HG03442 (cell line): ENCODE data around the gene TUT7.
"Not testable (repeated sequence)": the region's sequence is repeated elsewhere in the genome, so short reads cannot be mapped to it uniquely, and the experiment has no call there.

Experiments
- ATAC-seq: cut with Tn5 transposase; IDR thresholded peaks from one replicate; pipeline ENCODE4 v1.9.1; 2021; ENCODE audit warnings: mild to moderate bottlenecking, moderate library complexity; ENCODE audit not compliant: unreplicated experiment

The TUT7 gene

DNA sequence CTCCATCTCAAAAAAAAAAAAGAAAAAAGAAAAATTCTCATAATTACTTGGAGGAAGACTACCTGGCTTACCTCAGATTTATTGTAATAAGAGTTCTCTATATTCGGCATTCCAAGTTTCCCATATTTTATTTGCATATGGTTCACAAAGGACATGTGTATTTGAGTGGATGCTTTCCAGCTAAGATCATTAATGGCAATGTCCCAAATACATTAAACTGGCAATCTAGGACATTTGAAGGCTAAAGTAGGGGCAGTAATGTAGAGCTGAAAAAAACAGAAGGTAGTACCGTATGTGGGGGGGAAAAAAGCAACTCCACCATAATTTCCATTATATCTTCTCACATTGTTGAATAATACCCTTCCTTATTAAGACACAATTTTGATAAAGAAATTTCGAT lies 4.9 kb downstream of the TUT7 start:
- no peak for ATAC-seq

DNA sequence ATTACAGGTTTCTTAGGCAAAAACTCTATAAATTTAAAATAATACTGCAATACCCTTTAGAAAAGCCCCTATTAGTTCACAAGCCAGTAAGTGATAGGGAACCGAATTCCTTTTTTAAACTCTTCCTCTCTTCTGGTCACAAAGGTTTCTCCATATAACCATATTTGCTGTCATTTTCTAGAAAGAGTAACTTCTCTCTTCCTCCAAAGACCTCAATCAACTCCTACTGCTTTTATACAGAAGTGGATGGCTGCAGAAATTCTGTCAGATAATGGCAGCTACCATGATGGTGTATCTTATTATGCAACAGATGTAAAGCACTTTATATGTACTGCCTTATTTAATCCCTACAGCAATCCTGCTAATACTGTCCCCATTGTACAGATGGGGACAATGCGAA lies 6.2 kb downstream of the TUT7 start:
- no peak for ATAC-seq

DNA sequence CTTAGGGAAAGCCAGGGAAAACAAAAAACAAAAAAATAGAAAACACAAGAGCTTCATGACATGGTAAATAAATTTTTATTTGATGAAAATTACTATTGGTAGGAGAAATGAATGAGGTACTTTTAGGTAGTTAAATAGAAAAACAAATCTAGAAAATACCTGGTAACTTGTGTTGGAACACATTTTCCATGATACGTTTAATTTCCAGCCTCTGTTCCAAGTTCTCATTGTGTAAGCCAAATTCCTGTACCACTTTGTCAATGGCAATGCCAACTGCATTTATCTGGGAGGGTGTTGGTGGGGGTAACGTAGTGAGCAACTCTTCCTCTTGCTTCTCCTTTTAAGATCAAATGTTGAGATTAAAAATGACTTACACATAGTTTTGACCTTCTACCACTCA lies 9.4 kb downstream of the TUT7 start:
- no peak for ATAC-seq

DNA sequence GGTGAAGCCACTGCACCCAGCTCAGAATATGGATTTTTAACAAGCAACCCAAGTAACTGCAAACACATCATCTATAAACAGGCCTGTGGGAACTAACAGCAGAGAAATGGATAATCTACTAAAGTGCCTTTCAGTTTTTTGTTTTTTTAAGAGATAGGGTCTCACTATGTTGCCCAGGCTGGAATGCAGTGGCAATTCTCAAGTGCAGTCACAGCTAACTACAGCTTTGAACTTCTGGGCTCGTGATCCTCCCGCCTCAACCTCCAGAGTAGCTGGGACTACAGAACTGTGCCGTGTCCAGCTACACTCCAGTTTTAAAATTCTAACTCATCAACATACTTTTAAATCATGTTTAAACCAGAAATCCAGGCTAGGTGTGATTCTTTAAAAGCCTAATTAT lies 11.9 kb downstream of the TUT7 start:
- ATAC-seq = no peak

DNA sequence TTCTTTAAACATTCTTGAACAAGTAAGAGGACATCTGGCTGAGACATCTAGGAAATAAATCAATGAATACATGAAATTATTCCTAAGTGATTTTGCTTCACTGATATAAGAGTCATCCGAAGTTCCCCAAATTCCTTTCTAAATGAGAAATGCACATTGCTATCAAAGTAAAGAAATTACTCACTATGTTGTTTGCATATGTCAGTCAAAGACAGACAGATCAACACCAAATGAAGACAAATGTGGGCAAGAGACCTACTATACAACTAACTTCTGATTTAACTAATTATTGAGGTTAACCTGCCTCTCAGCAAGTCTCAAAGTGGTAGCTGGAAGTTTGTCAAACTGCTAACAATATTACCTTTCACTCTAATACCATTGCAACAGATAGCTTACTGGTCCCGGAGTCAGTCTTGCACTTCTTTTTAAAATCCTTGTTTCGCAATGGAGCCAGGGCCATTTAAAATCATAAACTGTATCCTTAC lies 13.2 kb downstream of the TUT7 start:
- no peak for ATAC-seq

DNA sequence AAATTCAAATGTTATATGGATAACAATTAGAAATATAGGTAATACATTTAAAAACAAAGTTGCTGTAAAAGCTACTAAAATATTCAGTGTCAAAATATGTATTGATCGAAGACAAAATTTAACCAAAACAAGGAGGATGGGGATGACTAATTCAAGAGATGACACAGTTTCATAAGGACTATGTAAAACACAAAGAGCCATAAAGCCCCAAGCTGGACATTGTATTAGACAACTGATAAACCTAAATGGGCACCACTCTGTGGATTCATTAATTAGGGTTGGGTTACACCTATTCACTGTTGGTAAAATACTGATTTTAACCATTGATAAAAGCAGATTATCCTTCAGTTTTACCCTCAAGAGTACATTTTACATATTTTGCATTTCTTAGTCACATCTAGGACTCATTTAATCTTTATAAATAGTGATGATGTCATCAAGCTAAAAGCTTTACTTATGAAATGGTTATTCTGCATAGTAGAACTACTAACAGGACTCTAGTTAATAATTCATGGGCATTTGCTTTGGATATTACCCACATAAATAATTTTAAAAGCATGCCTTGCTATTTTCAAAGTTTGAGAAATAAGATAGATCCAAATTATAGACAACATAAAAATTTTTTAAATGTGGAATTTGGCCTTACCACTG lies 13.7 kb downstream of the TUT7 start:
- peak; percentile 29 for ATAC-seq

DNA sequence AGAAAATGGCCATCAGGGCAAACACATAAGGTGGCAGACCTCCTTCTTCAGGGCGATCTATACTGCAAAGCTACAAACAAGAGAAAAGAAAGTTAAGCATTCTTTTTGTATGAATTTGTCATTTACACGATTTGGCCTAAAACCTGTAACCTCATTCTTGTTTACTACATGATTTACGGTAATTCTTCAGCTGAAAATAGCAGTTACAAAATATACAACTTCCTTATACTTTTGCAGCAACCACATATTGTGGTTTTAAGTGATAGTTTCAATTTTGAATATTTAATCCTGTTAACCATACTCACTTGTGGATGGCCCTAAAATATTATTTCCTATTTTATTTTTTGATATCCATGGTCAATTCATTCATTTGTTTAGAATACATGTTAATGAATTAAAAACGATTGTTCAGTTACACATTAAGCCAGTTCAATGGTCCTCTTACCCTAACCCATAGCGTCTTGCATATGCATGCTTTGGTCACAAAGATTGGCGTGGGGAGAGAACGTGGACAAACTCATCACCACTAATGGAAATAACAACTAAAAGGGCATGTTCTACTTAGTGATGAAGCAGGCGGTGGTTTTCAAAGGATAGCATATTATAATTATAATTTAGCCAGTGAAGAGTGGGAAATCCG lies 16.6 kb downstream of the TUT7 start:
- ATAC-seq = no peak

DNA sequence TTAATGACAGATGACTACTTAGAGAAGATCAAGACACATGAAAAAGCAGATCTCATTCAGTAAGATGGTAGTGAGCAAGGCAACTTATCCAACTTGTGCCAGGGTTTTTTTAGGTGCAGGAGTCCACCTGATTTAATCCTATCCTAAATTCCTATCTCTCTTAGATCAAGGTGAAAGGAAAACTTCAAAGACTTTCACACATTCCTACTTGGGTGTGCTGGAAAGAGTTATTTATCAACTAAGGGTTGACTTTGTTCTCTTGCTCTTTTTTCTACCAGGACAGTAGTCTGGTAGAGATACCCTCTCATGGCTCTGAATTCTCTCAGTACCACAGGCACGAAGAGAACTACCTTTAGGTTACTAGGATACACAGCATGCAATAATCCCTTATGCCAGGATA lies 18.2 kb downstream of the TUT7 start:
- no peak for ATAC-seq

DNA sequence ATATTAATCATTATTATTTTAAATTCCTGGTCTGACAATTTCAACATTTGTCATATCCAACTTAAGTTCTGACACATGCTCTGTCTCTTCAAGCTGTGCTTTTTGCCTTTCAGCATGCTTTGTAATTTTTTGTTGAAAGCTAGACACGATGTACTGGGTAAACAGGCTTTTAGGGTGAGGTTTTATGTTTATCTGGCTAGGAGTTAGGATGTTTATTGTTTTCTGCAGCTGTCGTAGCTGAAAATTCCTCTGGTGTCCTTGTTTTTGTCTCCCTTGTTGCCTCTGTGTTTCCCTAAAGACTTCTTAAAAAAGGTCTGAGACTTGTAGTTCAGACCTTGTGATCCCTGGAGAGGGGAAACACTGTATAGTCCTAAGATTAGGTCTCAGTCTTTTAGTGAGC lies 20.6 kb downstream of the TUT7 start:
- ATAC-seq = no peak

DNA sequence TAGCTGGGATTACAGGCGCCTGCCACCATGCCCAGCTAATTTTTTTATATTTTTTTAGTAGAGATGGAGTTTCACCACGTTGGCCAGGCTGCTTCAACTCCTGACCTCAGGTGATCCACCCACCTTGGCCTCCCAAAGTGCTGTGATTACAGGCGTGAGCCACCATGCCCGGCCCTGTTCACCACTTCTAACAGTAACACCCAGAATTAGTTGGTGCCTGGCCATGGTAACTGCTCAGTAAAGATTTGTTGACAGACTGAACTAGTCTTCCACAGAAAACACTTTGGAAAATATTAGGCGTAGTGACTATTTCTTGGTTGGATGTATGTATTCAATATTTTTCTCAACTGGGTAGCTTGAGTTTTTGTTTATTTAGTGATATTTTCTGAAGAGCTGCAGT lies 24.0 kb downstream of the TUT7 start:
- ATAC-seq = no peak

DNA sequence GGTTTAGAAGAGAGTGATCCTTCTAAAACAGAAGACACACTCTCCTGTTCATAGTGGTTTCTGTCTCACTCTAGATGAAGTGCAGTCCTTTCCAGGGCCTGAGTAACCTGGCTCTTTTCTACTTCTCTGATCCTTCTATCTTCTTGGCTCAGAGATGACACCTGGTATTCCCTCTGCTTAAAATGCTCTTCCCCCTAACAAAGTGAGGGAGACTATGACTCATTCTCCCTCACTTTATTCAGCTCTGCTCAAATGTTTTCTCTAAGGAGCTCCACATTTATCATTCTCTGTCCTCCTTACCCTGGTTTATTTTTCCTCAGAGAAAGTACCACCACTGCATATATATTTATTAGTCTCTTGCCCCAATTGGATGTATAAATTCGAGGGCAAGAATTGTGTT lies 24.6 kb downstream of the TUT7 start:
- ATAC-seq = no peak

DNA sequence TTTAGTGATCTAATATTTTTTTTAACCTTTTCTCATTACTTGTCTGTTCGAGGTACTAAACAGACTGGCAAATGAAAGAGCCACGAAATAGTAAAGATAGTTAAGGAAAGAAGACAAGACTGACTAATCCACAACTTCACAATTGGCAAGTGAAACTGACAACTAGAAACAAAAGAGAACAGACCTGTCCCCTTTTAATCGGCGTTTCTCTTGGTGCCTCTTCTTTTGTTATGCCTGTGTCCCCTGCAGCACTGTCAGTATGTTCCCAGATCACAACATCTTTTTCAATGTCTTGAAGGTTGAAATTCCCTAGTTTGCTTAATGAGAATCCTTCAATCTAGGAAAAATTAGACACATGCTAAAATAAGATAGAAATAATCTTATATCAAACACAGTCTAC lies 26.1 kb downstream of the TUT7 start:
- no peak for ATAC-seq

DNA sequence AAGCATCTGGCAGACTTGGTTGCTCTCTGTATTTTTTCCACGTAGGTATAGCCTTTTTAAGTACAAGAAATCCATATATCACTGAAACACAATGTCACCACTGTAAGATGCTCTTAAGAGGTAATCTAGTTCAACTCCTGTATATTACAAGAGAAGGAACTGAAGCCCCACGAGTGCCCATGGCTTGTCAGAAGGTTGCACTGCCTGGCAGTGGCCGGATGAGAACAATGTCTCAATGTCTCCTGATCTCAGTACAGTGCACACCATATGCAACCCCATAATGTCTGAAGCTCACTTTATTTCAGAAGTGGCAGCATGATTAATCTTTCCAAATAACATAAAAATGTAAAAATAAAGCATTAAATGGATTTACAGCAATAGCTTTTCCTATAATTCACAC lies 27.7 kb downstream of the TUT7 start:
- no peak for ATAC-seq

DNA sequence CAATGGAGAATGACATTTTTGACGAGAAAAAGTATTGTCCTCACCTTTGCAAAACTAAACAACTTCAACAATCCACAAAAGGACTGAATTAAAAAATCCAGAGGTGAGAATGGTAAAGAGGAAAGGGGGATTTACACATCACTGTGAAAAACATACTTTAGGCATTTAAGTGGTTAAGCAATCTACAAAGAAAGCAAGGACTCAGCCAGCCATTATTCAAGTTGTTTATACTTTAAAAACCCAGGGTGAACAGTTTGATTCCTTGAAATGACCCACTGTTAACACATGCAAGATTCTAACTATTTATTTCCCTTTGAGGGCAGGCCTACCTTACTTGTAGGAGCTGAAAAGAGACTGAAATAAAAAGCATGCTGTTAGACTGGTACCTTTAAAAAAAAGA lies 29.3 kb downstream of the TUT7 start:
- no peak for ATAC-seq

DNA sequence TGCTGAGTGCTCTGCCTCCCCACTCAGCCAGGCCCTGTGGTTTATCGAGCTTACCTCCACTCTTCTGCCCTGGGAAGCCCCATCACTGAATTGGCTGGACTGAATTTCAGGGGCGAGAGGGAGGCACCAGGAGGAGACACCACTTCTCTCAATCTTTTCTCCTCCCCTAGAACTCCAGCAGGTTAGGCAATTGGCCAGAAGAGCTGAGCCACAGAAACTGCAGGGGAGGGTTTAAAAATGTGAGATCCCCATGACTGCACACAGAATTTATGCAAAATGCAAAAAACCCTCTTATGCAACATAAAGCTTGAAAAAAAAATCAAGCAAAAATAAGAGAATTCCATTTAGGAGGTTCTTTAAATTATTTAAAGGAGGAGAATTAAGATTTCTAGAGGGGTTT lies 29.9 kb downstream of the TUT7 start:
- peak; percentile 59 for ATAC-seq

DNA sequence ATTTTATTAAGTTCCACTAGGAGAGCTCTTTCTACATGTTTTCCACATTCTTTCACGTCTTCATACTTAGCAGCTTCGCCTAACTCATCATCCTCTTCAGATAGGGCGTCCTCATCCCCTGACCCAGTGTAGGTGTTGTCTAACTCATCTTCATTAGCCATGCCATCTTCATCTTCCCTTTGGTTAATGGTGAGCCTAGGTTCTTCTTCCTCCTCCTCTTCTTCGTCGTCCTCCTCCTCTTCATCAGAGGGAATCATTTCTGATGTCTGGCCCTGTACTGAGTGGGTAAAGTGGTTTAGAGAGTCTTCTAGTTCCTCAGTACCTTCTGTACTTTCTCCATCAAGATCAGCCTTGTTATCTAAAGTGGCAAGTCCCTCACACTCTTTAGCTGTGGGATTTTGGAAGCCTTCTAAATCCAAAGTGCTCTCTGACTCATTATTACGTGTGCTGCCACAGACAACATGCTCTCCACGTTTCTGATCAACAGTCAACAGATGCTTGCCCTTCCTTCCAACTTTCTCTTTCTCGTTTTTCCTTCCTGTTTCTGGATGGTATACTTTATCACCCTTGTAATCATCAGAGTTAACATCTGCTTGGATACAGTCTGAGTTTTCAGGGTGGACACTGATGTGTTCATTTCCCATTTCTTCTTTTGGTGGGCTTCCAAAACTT lies 31.1 kb downstream of the TUT7 start:
- ATAC-seq = no peak

DNA sequence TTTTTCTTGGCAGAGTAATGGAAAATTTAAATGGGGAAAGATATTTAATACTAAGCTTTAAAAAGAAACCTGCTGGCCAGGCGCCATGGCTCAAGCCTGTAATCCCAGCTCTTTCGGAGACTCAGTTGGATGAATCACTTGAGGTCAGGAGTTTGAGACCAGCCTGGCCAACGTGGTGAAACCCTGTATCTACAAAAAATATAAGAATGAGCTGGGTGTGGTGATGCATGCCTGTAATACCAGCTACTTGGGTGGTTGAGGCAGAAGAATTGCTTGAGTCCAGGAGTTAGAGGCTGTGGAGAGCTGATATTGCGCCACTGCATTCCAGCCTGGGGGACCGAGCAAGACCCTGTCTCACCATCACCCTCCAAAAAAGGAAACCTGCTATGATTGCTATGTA lies 32.8 kb downstream of the TUT7 start:
- ATAC-seq = no peak

DNA sequence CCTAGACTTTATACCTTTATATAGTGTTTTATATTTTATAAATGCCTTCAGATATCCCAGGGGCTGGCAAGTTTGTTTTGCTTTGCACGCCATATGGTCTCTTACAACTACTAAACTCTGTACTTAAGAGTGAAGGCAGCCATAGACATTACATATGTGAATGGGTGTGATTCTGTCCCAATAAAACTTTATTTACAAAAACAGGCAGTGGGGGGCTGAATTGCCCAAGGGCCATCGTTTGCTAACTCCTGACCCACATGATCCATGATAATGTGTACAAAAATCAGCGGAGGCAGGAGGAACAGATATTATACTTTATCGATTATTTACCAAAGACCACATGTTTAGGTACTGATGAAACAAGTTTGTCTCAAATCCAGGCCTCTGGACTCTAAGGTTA lies 36.0 kb downstream of the TUT7 start:
- no peak for ATAC-seq

DNA sequence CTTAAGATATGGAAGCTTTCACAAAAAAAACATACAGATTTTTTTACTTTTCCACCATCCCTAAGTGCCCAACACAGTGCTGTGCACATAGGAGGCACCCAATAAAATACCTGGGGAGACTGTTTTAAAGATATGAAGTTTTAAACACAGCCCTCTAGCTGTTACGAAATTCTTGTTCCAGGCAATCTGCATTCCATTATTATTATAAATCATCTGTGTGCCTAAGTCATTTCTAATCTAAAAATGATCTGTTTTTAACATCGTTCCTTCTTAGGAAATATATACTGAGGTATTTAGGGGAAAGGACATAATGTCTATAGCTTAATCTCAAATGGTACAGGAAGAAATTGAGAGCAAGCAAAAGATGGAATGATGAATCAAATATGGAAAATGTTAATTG lies 39.1 kb downstream of the TUT7 start:
- no peak for ATAC-seq

DNA sequence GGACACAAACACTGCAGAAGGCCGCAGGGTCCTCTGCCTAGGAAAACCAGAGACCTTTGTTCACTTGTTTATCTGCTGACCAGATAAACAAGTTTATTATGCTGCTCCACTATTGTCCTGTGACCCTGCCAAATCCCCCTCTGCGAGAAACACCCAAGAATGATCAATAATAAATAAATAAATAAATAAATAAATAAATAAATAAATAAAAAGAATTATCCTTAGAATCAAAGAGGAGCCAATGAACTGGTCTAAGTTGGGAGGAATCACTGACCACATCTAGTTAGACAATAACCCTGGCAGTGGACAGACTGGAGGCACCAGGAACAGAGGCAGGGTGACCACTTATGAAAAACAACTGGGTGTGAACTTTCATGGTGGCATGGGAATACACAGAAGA lies 41.3 kb downstream of the TUT7 start:
- not testable (repeated sequence) for ATAC-seq

DNA sequence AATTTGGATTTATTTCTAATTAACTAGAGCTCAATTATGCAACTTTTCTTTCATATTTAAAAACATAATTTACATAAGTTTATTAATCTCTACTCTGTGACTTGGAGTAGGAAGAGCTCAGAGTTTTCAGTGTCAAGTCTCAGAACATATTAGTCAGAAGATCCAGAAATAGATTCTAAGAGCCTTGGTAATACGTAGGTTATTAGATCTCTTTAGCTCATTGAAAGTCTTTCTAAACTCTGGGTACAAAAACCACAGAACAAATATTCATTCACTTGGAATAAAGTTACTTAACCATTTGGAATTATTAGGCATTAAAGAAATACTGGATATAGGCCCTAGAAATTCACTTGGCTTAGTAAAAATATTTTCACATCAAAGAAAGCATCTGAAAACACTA lies 45.5 kb downstream of the TUT7 start:
- ATAC-seq = no peak

DNA sequence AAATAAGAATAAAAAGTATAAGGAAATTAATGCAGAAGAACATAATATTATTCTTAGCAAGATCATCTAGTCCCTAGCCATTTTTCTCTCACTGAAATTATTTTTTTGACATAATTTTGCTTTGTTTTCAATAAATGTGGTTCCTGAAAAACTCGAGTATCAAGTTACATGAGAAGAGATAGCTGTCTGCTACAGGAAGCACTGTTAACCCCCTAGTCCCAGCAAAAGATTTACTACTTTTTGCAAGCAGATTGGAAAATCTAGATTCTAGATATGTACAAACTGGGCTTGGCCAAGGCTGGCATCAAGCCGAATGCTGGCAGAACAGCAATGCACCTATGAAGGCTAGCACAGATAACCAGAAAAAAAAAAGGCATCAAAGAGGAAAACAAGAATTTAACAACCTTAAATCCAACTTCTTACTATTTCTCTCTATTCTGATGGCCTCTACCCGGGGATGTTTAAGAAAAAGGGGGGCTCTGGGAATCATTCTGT lies 49.9 kb downstream of the TUT7 start:
- ATAC-seq = no peak
